Bronchial epithelial cell (primary cell): ENCODE data around the gene USB1. TPM values are rescaled to one million over a fixed set of nuclear protein-coding genes. Genes with fewer than 3 reads are reported as not detected.

ENCODE experiments used
- DNase-seq: peaks from one replicate; pipeline ENCODE4 v3.0.0-alpha.2; 2010; ENCODE audit warnings: low read depth
- FAIRE-seq: peaks from 2 replicates; lab custom pipeline; 2011; peaks lifted over from hg19 to GRCh38; lab: Jason Lieb, UNC
- H3K27me3 ChIP-seq: 2 replicates; pipeline ENCODE4 v1.5.1; 2011; ENCODE audit warnings: low read length; ENCODE audit not compliant: control insufficient read depth, insufficient read depth
- H3K36me3 ChIP-seq: 2 replicates; pipeline ENCODE4 v1.5.1; 2011; ENCODE audit warnings: low read length; ENCODE audit not compliant: control insufficient read depth, insufficient read depth
- H3K4me3 ChIP-seq: 2 replicates; pipeline ENCODE4 v1.5.1; 2011; ENCODE audit warnings: mild to moderate bottlenecking, low read depth, low read length, control low read depth
- total RNA-seq: library from RNA; depleted of rRNA; stranded (reverse); fragments of >200 nt; gene quantifications from 2 replicates; pipeline ENCODE4 v1.2.1, GENCODE V29; 2014
- TF ChIP-seq, protein P1 (sequence below): IDR thresholded peaks from 2 replicates; pipeline ENCODE4 v1.5.1; 2011; ENCODE audit warnings: mild to moderate bottlenecking, moderate library complexity, low read length, control low read depth, inconsistent platforms; ENCODE audit not compliant: insufficient read depth, severe bottlenecking

The USB1 gene
- total RNA-seq, 1 donor from 2014 or later = 29.5 TPM

DNA sequence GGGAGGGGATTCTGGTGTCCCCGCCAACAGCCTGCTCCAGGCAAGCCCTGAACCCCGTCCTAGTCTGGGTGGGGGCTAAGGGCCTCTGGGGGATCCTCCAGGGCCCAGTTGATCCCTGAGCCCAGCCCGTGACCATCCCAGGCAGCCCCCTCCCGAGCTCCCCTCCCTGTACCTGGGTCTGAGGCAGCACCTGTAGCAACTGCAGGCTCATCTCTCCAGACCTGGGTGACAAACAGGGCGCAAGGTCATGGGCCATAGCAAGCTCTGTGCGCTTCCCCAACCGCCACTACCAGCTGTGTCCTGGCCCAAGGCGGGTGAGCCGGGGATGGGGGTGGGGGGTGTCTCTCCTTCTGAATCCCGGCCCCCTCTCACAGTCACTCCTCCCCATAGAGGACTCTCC is 40.9 kb upstream of the USB1 start:
- FAIRE-seq = no peak

DNA sequence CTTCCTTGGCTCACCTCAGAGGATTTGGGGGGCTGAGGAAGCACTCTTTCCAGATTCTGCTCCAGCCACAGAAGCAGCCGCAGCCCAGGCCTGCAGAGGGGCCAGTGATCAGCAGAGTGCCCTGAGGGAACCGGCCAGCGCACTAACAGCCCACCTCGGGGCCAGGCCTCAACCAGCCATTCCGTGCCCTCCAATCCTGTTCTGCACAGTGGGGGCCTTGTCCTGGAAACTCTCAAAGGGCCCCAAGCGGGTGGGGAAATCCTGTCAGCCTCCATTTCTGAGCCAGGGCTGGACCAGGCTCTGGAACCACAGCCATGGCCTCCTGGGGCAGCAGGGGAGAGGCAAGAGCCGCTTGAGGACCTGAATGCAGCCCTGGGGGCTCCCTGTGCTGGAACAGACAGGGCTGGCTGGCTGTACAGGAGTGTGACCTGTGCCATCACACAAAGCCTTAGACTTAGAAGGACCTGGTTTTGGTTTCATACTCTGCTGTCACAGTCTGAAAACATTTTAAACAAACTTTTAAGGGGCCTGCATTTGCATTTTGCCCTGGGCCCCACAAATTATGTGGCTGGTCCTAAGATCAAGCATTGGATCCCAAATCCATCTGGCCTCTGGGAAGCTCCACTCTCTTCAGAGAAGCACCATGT is 40.3 kb upstream of the USB1 start:
- DNase-seq = no peak
- TF ChIP-seq, protein P1, sequence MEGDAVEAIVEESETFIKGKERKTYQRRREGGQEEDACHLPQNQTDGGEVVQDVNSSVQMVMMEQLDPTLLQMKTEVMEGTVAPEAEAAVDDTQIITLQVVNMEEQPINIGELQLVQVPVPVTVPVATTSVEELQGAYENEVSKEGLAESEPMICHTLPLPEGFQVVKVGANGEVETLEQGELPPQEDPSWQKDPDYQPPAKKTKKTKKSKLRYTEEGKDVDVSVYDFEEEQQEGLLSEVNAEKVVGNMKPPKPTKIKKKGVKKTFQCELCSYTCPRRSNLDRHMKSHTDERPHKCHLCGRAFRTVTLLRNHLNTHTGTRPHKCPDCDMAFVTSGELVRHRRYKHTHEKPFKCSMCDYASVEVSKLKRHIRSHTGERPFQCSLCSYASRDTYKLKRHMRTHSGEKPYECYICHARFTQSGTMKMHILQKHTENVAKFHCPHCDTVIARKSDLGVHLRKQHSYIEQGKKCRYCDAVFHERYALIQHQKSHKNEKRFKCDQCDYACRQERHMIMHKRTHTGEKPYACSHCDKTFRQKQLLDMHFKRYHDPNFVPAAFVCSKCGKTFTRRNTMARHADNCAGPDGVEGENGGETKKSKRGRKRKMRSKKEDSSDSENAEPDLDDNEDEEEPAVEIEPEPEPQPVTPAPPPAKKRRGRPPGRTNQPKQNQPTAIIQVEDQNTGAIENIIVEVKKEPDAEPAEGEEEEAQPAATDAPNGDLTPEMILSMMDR = no peak
- no peaks in the 10 kb centered on the region for H3K27me3 ChIP-seq
- no peak overlapping the region for H3K4me3 ChIP-seq
- no peak for FAIRE-seq
- no peaks in the 10 kb centered on the region for H3K36me3 ChIP-seq

More for the DNA sequence above, 40.9 kb upstream of the USB1 start:
- Histone ChIP-seq H3K4me3 (no peak overlapping the region), H3K36me3 (no peaks in the 10 kb centered on the region), H3K27me3 (no peaks in the 10 kb centered on the region)
- TF ChIP-seq, protein P1 = no peak
- DNase-seq = no peak

DNA sequence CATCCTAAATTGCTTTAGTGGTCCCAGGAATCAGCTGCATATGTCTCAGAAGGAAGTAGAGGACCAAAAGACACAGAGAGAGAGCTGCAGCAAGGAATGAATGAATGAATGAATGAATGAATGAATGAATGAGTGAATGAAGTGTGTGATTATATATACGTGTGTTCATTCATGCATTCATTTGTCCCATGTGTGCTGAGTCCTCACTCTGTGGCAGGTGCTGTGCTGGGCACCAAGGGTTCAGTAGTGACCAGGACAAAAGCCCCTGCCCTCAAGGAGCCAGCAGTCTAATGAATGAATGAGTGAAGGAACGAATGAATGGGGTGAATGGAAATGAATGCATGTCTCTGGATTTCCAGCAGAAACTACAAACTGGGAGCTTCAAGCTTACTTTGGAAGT is 39.7 kb upstream of the USB1 start:
- no peak overlapping the region for H3K4me3 ChIP-seq
- DNase-seq (no peak), FAIRE-seq (no peak)
- no peaks in the 10 kb centered on the region for H3K36me3 ChIP-seq
- TF ChIP-seq, protein P1 = no peak
- no peaks in the 10 kb centered on the region for H3K27me3 ChIP-seq

DNA sequence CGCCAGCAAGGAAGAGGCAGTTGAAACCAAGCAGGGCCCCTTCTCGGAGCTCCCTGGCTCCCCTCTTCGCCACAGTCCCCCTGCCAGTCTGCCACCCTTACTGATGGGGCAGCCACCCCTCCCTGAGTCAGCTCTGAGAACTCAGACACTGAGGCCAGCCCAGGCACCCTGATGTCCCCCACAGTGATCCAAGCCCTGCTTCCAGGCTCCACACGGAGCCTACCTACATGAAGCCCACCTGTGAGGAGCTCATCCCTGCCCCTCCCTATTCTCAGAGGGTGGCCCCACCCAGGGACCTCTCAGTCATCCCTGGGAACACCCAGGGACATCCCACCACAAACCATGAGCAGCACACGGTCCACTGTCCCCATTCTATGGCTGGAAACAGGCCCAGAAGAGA is 39.2 kb upstream of the USB1 start:
- Histone ChIP-seq H3K27me3 (no peaks in the 10 kb centered on the region), H3K36me3 (no peaks in the 10 kb centered on the region), H3K4me3 (no peak overlapping the region)
- TF ChIP-seq, protein P1 = no peak
- DNase-seq = no peak
- no peak for FAIRE-seq

DNA sequence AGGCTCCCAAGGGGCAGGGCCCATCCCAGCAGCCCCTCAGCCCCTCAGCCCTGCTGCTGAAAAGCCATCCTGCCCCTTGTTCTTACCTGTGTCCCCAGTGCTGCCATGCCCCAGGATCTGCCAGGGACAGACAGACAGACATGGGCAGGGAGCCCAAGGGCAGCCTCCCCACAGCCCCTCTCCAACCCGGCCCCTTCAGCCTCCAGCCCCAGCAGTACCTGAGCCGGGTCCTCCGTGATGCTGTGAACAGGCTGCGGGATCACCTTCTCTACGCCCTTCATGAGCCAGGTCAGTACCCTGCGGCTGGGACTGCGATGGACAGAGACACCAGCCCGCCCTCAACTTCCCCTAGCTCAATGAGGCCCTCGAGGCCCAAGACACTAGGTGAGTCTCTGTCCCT is 38.5 kb upstream of the USB1 start:
- no peak for DNase-seq
- H3K4me3 ChIP-seq = no peak overlapping the region
- no peaks in the 10 kb centered on the region for H3K27me3 ChIP-seq
- TF ChIP-seq, protein P1 = no peak
- FAIRE-seq = no peak
- H3K36me3 ChIP-seq = no peaks in the 10 kb centered on the region
